HG02884 (cell line): ENCODE measurements around the gene IQSEC2.

ENCODE experiments used
- ATAC-seq: cut with Tn5 transposase; IDR thresholded peaks from one replicate; pipeline ENCODE4 v1.9.1; 2021; ENCODE audit warnings: mild to moderate bottlenecking, moderate library complexity; ENCODE audit not compliant: unreplicated experiment

The IQSEC2 gene

GRCh38 chrX:53269536-53270107, 11.8 kb downstream of the IQSEC2 start:
- no peak for ATAC-seq

GRCh38 chrX:53268173-53268572, 13.2 kb downstream of the IQSEC2 start:
- ATAC-seq = no peak

GRCh38 chrX:53266914-53267313, 14.5 kb downstream of the IQSEC2 start:
- ATAC-seq = no peak

GRCh38 chrX:53265771-53266574, 15.4 kb downstream of the IQSEC2 start:
- ATAC-seq = no peak

- no peak for ATAC-seq
Observed at GRCh38 chrX:53263597-53264094, 17.7 kb downstream of the IQSEC2 start.

GRCh38 chrX:53262918-53263394, 18.4 kb downstream of the IQSEC2 start:
- no peak for ATAC-seq

- ATAC-seq = no peak
Observed at GRCh38 chrX:53262189-53262917, 19.0 kb downstream of the IQSEC2 start.

- no peak for ATAC-seq
Observed at GRCh38 chrX:53261355-53261972, 19.9 kb downstream of the IQSEC2 start.

- ATAC-seq = no peak
Observed at GRCh38 chrX:53260836-53261235, 20.5 kb downstream of the IQSEC2 start.

- ATAC-seq = no peak
Observed at GRCh38 chrX:53257670-53258423, 23.5 kb downstream of the IQSEC2 start.

- ATAC-seq = no peak
Observed at GRCh38 chrX:53257166-53257565, 24.2 kb downstream of the IQSEC2 start.

GRCh38 chrX:53256446-53257041, 24.8 kb downstream of the IQSEC2 start:
- no peak for ATAC-seq

GRCh38 chrX:53255738-53256191, 25.6 kb downstream of the IQSEC2 start:
- ATAC-seq = no peak

- ATAC-seq = no peak
Observed at GRCh38 chrX:53254570-53255461, 26.6 kb downstream of the IQSEC2 start.

- no peak for ATAC-seq
Observed at GRCh38 chrX:53253293-53254020, 27.9 kb downstream of the IQSEC2 start.

- no peak for ATAC-seq
Observed at GRCh38 chrX:53251307-53251706, 30.1 kb downstream of the IQSEC2 start.

GRCh38 chrX:53250556-53250955, 30.8 kb downstream of the IQSEC2 start:
- no peak for ATAC-seq

GRCh38 chrX:53249408-53250042, 31.9 kb downstream of the IQSEC2 start:
- ATAC-seq = no peak
